K562 (cell line): Measurements from ENCODE around the gene EFNA1. TPM values are rescaled to one million over a fixed set of nuclear protein-coding genes. Genes with fewer than 3 reads are reported as not detected.

Source experiments
- ARID3A ChIP-seq: IDR thresholded peaks from 2 replicates; pipeline ENCODE4 v1.6.1; 2012; ENCODE audit warnings: low read depth, low read length, improper control_type of control experiment, borderline replicate concordance
- ARNT ChIP-seq, 2 experiments: fragments of 450-650 bp; IDR thresholded peaks; 2 replicates each; pipeline ENCODE4 v1.6.1; 2016; ENCODE audit warnings: mild to moderate bottlenecking in 1 of 2
- BRD4 ChIP-seq: fragments of 200-600 bp; sonication (generic); IDR thresholded peaks from 2 replicates; pipeline ENCODE4 v1.6.1; 2017; ENCODE audit warnings: inconsistent platforms
- C11orf30 ChIP-seq: fragments of 450-650 bp; IDR thresholded peaks from 2 replicates; pipeline ENCODE4 v1.6.1; 2016; ENCODE audit warnings: low read depth, mild to moderate bottlenecking
- E2F8 ChIP-seq: fragments of 450-650 bp; IDR thresholded peaks from 2 replicates; pipeline ENCODE4 v1.7.1; 2018; ENCODE audit warnings: mild to moderate bottlenecking, low read depth; ENCODE audit not compliant: partially characterized antibody
- ETS2 ChIP-seq: IDR thresholded peaks from 2 replicates; pipeline ENCODE4 v1.6.1; 2016; ENCODE audit warnings: borderline replicate concordance, missing genetic modification characterization, mild to moderate bottlenecking, moderate library complexity, missing compliant biosample characterization; ENCODE audit not compliant: poor library complexity, severe bottlenecking
- EZH2 ChIP-seq: IDR thresholded peaks from 2 replicates; pipeline ENCODE4 v1.6.1; 2012; ENCODE audit warnings: low read depth, mild to moderate bottlenecking, inconsistent platforms, low read length, borderline replicate concordance
- FOXM1 ChIP-seq, 2 experiments: fragments of 450-650 bp in 1 of 2; sonication (generic) in 1 of 2; formaldehyde crosslinking in 1 of 2; IDR thresholded peaks; 2 replicates each; pipeline versions ENCODE4 v1.6.1 to v1.9.0; 2017 to 2022; ENCODE audit warnings: low read depth in 2 of 2, mild to moderate bottlenecking in 2 of 2, missing genetic modification reagents in 1 of 2, moderate library complexity in 1 of 2
- HDAC1 ChIP-seq, 2 experiments: fragments of 450-650 bp; IDR thresholded peaks; 2 replicates each; pipeline ENCODE4 v1.6.1; 2016 to 2017; ENCODE audit warnings: inconsistent platforms in 1 of 2, mild to moderate bottlenecking in 1 of 2, moderate library complexity in 1 of 2
- MAZ ChIP-seq, 2 experiments: fragments of 450-650 bp in 1 of 2; sonication (generic) in 1 of 2; formaldehyde crosslinking; IDR thresholded peaks in 1 of 2; conservative IDR thresholded peaks in 1 of 2; 2 replicates each; pipeline versions ENCODE4 v1.4.0 to v1.5.0; 2020; ENCODE audit warnings: mild to moderate bottlenecking in 1 of 2, missing genetic modification reagents in 1 of 2
- NEUROD1 ChIP-seq: fragments of 150-350 bp; IDR thresholded peaks from 2 replicates; pipeline ENCODE4 v1.6.1; 2014; ENCODE audit warnings: borderline replicate concordance, low read length, low read depth; ENCODE audit not compliant: partially characterized antibody
- NFRKB ChIP-seq: fragments of 450-650 bp; IDR thresholded peaks from 2 replicates; pipeline ENCODE4 v1.6.1; 2016; ENCODE audit warnings: low read depth
- RBM22 ChIP-seq: fragments of 200-400 bp; formaldehyde crosslinking; IDR thresholded peaks from 2 replicates; pipeline ENCODE4 v1.6.1; 2018; ENCODE audit warnings: low read length, low read depth; ENCODE audit not compliant: poor library complexity, severe bottlenecking
- RBM39 ChIP-seq: fragments of 200-400 bp; formaldehyde crosslinking; optimal IDR thresholded peaks from 2 replicates; pipeline ENCODE3; 2018; ENCODE audit warnings: low read depth, low read length
- STAG1 ChIP-seq: sonication (generic); formaldehyde crosslinking; IDR thresholded peaks from 2 replicates; pipeline ENCODE4 v1.5.0; 2020; ENCODE audit warnings: missing genetic modification reagents, borderline replicate concordance
- ZC3H8 ChIP-seq: fragments of 450-650 bp; IDR thresholded peaks from 2 replicates; pipeline ENCODE4 v1.6.1; 2017
- ZNF444 ChIP-seq: fragments of 250-450 bp; sonication (Bioruptor Pico); IDR thresholded peaks from 2 replicates; pipeline ENCODE4 v1.4.0; 2020; ENCODE audit warnings: mild to moderate bottlenecking, moderate library complexity
- ZNF696 ChIP-seq: fragments of 250-450 bp; sonication (Bioruptor Pico); conservative IDR thresholded peaks from 2 replicates; pipeline ENCODE4 v1.4.0; 2020; ENCODE audit warnings: mild to moderate bottlenecking, moderate library complexity
- polyA plus RNA-seq, 8 experiments: library from polyadenylated mRNA; depleted of rRNA in 4 of 8; stranded (reverse) in 5 of 8; unstranded in 3 of 8; fragments of >200 nt; fragmentation: Nextera tagmentation in 2 of 8; fragmentation: Illumina TruSeq in 1 of 8; extraction: Ambion mirVana in 2 of 8; extraction: Trizol in 1 of 8; gene quantifications; 2 replicates each; pipeline versions ENCODE4 v1.2.1 to v1.2.3, GENCODE V29; 2011 to 2014; ENCODE audit warnings: inconsistent platforms in 1 of 8, missing spikeins in 1 of 8
- total RNA-seq, 7 experiments: library from RNA; depleted of rRNA in 6 of 7; stranded (reverse); fragments of >200 nt in 6 of 7; fragmentation: Illumina TruSeq in 2 of 7; extraction: Trizol in 2 of 7; gene quantifications; 2 replicates each; pipeline versions ENCODE4 v1.2.1 to v1.2.3, GENCODE V29; 2011 to 2021; ENCODE audit warnings: low replicate concordance in 1 of 7
- TF ChIP-seq, protein P1 (sequence below): fragments of 250-450 bp; sonication (Bioruptor Pico); IDR thresholded peaks from 2 replicates; pipeline ENCODE4 v1.4.0; 2020; ENCODE audit warnings: borderline replicate concordance
- TF ChIP-seq, protein P2 (sequence below): fragments of 200-800 bp; sonication (Bioruptor generic); IDR thresholded peaks from 2 replicates; pipeline ENCODE4 v1.6.1; 2017; ENCODE audit warnings: missing genetic modification characterization, missing compliant biosample characterization

Gene EFNA1
- total and polyA plus RNA-seq, 9 of the 15 experiments (the other 6 are each of a cell fraction or from before 2014, with no cell fraction given) = 2.1 to 9.3 (median 3.0) TPM

DNA sequence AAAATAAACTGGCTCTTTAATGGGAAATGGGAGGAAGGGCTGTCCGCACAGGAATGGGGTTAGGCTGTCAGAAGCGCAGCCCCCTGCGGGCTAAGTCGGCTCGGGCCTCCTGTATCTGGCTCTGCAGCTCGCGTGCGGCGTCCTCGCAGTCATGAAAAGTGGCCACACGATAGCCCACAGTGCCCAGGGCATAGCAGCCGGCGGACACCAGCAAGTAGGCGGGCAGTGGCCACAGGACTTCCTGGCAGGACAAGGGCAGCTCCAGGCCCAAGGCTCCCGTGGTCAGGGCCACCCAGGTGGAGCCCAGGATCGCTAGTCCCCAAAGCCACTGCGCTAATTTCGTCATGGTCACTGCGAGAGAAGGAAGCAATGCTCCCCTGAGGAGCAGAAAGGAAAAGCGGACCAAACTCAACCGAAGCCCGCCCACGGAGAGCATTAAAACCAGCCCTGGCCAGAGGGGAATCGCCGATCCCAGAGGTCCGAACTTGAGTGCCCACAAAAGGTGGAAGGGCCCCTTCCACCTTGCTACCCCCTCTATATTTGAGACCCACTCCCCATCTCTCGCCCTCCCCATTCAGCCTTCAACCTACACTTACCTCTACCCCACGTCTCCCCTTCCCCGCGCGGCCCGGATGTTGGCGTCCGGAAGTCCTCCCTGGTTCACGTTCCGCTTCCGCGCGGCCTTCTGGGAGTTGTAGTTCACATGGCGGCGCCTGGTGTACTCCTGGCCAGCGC is 12.4 kb downstream of the EFNA1 start, which contains the start of gene DPM3 (continued):
- TF ChIP-seq ZNF444 (CRISPR knock-in tag) (no peak), ZC3H8 (no peak), ETS2 (tag) (no peak), BRD4 (0 out of 2 replicates have a peak, but pooled peaks have one; percentile 42), FOXM1 (IDR thresholded peaks at IDR 0.05; ENCODE audit: low read depth) (no peak), FOXM1 (CRISPR knock-in tag; IDR thresholded peaks at IDR 0.05; ENCODE audit: low read depth) (no peak), ARNT (IDR thresholded peaks at IDR 0.05) (no peak), ARID3A (no peak), E2F8 (peak; percentile 91), C11orf30 (peak; percentile 80), MAZ (CRISPR knock-in tag; conservative IDR thresholded peaks at IDR 0.05 in 1 of 2, IDR thresholded peaks at IDR 0.05 in 1 of 2) (peak; percentile 70 to 73), RBM39 (no peak), HDAC1 (IDR thresholded peaks at IDR 0.05) (peak in 1 of 2 experiments; percentile 84; a peak in 2 of 4 replicates), NFRKB (peak; percentile 75), RBM22 (no peak), ZNF696 (no peak), EZH2 (no peak), STAG1 (CRISPR knock-in tag) (no peak), NEUROD1 (peak; percentile 15)
- TF ChIP-seq, protein P1, sequence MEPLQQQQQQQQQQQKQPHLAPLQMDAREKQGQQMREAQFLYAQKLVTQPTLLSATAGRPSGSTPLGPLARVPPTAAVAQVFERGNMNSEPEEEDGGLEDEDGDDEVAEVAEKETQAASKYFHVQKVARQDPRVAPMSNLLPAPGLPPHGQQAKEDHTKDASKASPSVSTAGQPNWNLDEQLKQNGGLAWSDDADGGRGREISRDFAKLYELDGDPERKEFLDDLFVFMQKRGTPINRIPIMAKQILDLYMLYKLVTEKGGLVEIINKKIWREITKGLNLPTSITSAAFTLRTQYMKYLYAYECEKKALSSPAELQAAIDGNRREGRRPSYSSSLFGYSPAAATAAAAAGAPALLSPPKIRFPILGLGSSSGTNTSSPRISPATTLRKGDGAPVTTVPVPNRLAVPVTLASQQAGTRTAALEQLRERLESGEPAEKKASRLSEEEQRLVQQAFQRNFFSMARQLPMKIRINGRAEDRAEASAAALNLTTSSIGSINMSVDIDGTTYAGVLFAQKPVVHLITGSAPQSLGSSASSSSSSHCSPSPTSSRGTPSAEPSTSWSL = no peak
- TF ChIP-seq, protein P2, sequence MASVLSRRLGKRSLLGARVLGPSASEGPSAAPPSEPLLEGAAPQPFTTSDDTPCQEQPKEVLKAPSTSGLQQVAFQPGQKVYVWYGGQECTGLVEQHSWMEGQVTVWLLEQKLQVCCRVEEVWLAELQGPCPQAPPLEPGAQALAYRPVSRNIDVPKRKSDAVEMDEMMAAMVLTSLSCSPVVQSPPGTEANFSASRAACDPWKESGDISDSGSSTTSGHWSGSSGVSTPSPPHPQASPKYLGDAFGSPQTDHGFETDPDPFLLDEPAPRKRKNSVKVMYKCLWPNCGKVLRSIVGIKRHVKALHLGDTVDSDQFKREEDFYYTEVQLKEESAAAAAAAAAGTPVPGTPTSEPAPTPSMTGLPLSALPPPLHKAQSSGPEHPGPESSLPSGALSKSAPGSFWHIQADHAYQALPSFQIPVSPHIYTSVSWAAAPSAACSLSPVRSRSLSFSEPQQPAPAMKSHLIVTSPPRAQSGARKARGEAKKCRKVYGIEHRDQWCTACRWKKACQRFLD (CRISPR knock-in tag) = peak; percentile 53
